Panc1 (cell line): ENCODE measurements around the gene UCP2. TPM values are rescaled to one million over a fixed set of nuclear protein-coding genes. Genes with fewer than 3 reads are reported as not detected.

Experiments
- ATAC-seq: fragments of 200-7000 bp; cut with Tn5 transposase; 2 replicates; pipeline ENCODE4 v1.9.1; 2020; ENCODE audit warnings: mild to moderate bottlenecking, moderate library complexity
- BruUV-seq: library from RNA; stranded (reverse); fragments of 400-500 nt; replicated peaks from 2 replicates; lab custom pipeline; 2021; lab: Mats Ljungman, UMichigan
- CTCF ChIA-PET: fragments of 300-600 bp; sonication (Branson Sonifier 250); formaldehyde crosslinking; loops from one replicate; lab custom pipeline; 2022; ENCODE audit warnings: antibody characterized with exemption; lab: Charles Lee
- POLR2A ChIA-PET: fragments of 300-600 bp; sonication (Branson Sonifier 250); formaldehyde crosslinking; loops from one replicate; lab custom pipeline; 2022; ENCODE audit warnings: antibody characterized with exemption; lab: Charles Lee
- DNase-seq: peaks from one replicate; pipeline ENCODE4 v3.0.0-alpha.2; 2010; ENCODE audit warnings: low read depth, low spot score
- H3K27ac ChIP-seq: 2 replicates; pipeline ENCODE4 v1.5.1; 2011; ENCODE audit warnings: mild to moderate bottlenecking, low read length, inconsistent platforms
- H3K27me3 ChIP-seq: fragments of 200-500 bp; sonication (Bioruptor generic); 2 replicates; pipeline ENCODE4 v1.6.0; 2014; ENCODE audit warnings: low read length, inconsistent platforms; ENCODE audit not compliant: control insufficient read depth, insufficient read depth
- H3K36me3 ChIP-seq: fragments of 200-500 bp; sonication (Bioruptor generic); 2 replicates; pipeline ENCODE4 v1.5.1; 2014; ENCODE audit warnings: inconsistent platforms, mild to moderate bottlenecking, low read length, moderate library complexity; ENCODE audit not compliant: control insufficient read depth, insufficient read depth
- H3K4me1 ChIP-seq: 2 replicates; pipeline ENCODE4 v1.5.1; 2011; ENCODE audit warnings: inconsistent platforms, mild to moderate bottlenecking, low read length, moderate library complexity; ENCODE audit not compliant: control insufficient read depth, insufficient read depth
- H3K4me3 ChIP-seq, 2 experiments: 2 replicates each; pipeline ENCODE4 v1.5.1; 2011 to 2012; ENCODE audit warnings: low read depth in 2 of 2, low read length in 2 of 2, mild to moderate bottlenecking in 2 of 2, inconsistent platforms in 1 of 2, moderate library complexity in 1 of 2
- H3K9me3 ChIP-seq: fragments of 200-500 bp; sonication (Bioruptor generic); 2 replicates; pipeline ENCODE4 v1.5.1; 2014; ENCODE audit warnings: low read depth, mild to moderate bottlenecking, inconsistent platforms, low read length, moderate library complexity; ENCODE audit not compliant: control insufficient read depth, insufficient read depth
- POLR2AphosphoS5 ChIP-seq: IDR thresholded peaks from 2 replicates; pipeline ENCODE4 v1.6.1; 2012; ENCODE audit warnings: mild to moderate bottlenecking, low read depth, low read length, moderate library complexity
- SIN3A ChIP-seq: IDR thresholded peaks from 2 replicates; pipeline ENCODE4 v1.6.1; 2012; ENCODE audit warnings: low read depth, mild to moderate bottlenecking, low read length, moderate library complexity, borderline replicate concordance; ENCODE audit not compliant: insufficient read depth
- TCF7L2 ChIP-seq: IDR thresholded peaks from 2 replicates; pipeline ENCODE4 v1.6.1; 2011; ENCODE audit warnings: mild to moderate bottlenecking, low read depth, low read length, inconsistent platforms
- in situ Hi-C: cut with HindIII; loops from 2 replicates; pipeline ENCODE4 v1.10.0; 2016; ENCODE audit warnings: low sequenced_read_pairs, low pct_unique_long_range_greater_than_20kb
- intact Hi-C: fragments of 100-400 bp; cut with micrococcal nuclease; formaldehyde crosslinking; loops from one replicate; pipeline ENCODE4 v1.10.0; 2022; ENCODE audit not compliant: unreplicated experiment
- total RNA-seq: library from RNA; stranded (reverse); gene quantifications from one replicate; pipeline ENCODE4 v1.2.1, GENCODE V29; 2021; ENCODE audit not compliant: unreplicated experiment
- TF ChIP-seq, protein P1 (sequence below), 2 experiments: IDR thresholded peaks; 2 replicates each; pipeline ENCODE4 v1.6.1; 2011 to 2012; ENCODE audit warnings: low read depth in 2 of 2, control low read depth in 1 of 2, low read length in 1 of 2, mild to moderate bottlenecking in 1 of 2, moderate library complexity in 1 of 2; ENCODE audit not compliant: insufficient read depth in 1 of 2
- TF ChIP-seq, protein P2 (sequence below): fragments of 450-650 bp; IDR thresholded peaks from 2 replicates; pipeline ENCODE4 v1.5.1; 2017; ENCODE audit warnings: mild to moderate bottlenecking

The UCP2 gene
- total RNA-seq, 1 experiment from 2014 or later: 68.8 TPM

DNA sequence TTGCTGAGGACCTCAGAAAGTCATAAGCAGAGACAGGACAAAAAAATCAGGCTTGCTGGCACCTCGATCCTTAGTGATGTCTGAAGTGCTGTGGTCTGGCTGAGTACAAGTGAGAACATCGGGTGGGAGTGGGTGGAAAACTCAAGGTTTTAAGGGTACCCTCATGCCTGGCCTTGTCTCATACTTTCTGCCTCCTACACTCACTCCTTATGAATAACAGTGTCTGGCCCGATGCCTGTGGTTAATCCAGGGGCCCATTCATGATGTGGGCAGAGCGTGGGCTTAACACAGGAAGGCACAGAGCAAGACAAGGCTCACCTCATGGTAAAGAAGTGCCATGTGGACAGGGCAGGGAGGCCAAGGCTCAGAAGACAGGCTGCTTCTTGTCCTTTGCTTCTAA, 37.2 kb upstream of the UCP2 start:
- ChIA-PET CTCF (interaction anchor here (1.1 kb wide), 1 partner anchor 10 kb away, joined by 3 read pairs; no protein-coding TSS in a partner anchor), POLR2A (no interaction called here)
- in situ Hi-C loops: no loop called here
- TF ChIP-seq SIN3A: no peak
- TF ChIP-seq, protein P1, sequence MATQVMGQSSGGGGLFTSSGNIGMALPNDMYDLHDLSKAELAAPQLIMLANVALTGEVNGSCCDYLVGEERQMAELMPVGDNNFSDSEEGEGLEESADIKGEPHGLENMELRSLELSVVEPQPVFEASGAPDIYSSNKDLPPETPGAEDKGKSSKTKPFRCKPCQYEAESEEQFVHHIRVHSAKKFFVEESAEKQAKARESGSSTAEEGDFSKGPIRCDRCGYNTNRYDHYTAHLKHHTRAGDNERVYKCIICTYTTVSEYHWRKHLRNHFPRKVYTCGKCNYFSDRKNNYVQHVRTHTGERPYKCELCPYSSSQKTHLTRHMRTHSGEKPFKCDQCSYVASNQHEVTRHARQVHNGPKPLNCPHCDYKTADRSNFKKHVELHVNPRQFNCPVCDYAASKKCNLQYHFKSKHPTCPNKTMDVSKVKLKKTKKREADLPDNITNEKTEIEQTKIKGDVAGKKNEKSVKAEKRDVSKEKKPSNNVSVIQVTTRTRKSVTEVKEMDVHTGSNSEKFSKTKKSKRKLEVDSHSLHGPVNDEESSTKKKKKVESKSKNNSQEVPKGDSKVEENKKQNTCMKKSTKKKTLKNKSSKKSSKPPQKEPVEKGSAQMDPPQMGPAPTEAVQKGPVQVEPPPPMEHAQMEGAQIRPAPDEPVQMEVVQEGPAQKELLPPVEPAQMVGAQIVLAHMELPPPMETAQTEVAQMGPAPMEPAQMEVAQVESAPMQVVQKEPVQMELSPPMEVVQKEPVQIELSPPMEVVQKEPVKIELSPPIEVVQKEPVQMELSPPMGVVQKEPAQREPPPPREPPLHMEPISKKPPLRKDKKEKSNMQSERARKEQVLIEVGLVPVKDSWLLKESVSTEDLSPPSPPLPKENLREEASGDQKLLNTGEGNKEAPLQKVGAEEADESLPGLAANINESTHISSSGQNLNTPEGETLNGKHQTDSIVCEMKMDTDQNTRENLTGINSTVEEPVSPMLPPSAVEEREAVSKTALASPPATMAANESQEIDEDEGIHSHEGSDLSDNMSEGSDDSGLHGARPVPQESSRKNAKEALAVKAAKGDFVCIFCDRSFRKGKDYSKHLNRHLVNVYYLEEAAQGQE (IDR thresholded peaks at IDR 0.05; ENCODE audit: insufficient read depth in 1 of 2, low read depth in 2 of 2, low read length in 1 of 2): no peak
- no peak for TF ChIP-seq TCF7L2
- TF ChIP-seq, protein P2, sequence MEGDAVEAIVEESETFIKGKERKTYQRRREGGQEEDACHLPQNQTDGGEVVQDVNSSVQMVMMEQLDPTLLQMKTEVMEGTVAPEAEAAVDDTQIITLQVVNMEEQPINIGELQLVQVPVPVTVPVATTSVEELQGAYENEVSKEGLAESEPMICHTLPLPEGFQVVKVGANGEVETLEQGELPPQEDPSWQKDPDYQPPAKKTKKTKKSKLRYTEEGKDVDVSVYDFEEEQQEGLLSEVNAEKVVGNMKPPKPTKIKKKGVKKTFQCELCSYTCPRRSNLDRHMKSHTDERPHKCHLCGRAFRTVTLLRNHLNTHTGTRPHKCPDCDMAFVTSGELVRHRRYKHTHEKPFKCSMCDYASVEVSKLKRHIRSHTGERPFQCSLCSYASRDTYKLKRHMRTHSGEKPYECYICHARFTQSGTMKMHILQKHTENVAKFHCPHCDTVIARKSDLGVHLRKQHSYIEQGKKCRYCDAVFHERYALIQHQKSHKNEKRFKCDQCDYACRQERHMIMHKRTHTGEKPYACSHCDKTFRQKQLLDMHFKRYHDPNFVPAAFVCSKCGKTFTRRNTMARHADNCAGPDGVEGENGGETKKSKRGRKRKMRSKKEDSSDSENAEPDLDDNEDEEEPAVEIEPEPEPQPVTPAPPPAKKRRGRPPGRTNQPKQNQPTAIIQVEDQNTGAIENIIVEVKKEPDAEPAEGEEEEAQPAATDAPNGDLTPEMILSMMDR: no peak
- TF ChIP-seq POLR2AphosphoS5: no peak
- Histone ChIP-seq H3K4me3 (no peak overlapping the region), H3K27me3 (no peaks in the 10 kb centered on the region), H3K4me1 (no peaks in the 10 kb centered on the region), H3K9me3 (no peaks in the 10 kb centered on the region), H3K36me3 (no peaks in the 10 kb centered on the region), H3K27ac (no peak overlapping the region)
- DNase-seq: no peak
- ATAC-seq: no peak
- intact Hi-C loops: no loop called here
- no TSS peak for BruUV-seq

DNA sequence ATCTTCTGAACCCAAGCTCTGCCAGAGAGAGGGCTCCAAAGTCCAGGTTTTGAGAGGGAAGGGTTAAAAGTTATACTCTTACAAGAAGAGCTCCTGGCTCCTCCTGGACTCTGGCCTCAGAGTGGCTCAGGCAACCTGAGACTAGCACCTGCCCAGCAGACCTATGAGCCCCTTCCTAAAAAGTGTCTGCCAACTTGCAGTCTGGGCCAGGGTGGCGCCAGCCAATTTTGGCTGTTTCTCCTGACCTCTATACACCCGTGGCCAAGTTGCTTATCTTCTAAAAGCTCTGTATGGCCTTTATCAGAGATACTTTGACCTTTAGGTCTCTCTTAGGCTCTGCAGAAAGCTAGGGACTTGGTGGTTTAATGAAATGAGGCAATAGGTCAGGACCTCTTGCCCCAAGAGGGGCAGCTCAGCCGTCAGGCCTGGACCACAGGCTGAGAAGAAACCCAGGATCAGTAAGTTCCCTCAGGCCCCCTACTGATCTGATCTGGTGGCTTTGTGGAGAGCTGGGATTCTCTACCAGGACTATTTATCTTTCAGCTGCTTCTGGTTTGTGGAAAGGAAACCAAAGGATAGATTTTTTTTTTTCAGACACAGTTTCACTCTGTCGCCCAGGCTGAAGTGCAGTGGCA, 36.6 kb upstream of the UCP2 start:
- intact Hi-C loops (no loop called here), in situ Hi-C loops (no loop called here)
- ChIA-PET CTCF (interaction anchor here (1.1 kb wide), 1 partner anchor 9 kb away, joined by 3 read pairs; no protein-coding TSS in a partner anchor), POLR2A (no interaction called here)
- H3K9me3 ChIP-seq: no peaks in the 10 kb centered on the region
- H3K27me3 ChIP-seq: no peaks in the 10 kb centered on the region
- H3K4me1 ChIP-seq: no peaks in the 10 kb centered on the region
- no peaks in the 10 kb centered on the region for H3K36me3 ChIP-seq
- ATAC-seq (no peak), DNase-seq (no peak)
- no TSS peak for BruUV-seq
- H3K27ac ChIP-seq: no peak overlapping the region
- TF ChIP-seq TCF7L2 (no peak), SIN3A (no peak), POLR2AphosphoS5 (no peak)
- TF ChIP-seq, protein P2: no peak
- TF ChIP-seq, protein P1 (IDR thresholded peaks at IDR 0.05; ENCODE audit: insufficient read depth in 1 of 2, low read depth in 2 of 2, low read length in 1 of 2): no peak
- H3K4me3 ChIP-seq: no peak overlapping the region
